GM12865 (cell line): ENCODE data around the gene GALNT4.

Source experiments
- DNase-seq: peaks from one replicate; pipeline ENCODE4 v3.0.0; 2010; ENCODE audit warnings: low read depth
- H3K4me3 ChIP-seq: 2 replicates; pipeline ENCODE4 v1.5.1; 2011; ENCODE audit warnings: mild to moderate bottlenecking, low read depth, low read length, control low read depth
- CTCF ChIP-seq: IDR thresholded peaks from 2 replicates; pipeline ENCODE4 v1.5.1; 2011; ENCODE audit warnings: low read length, control low read depth, low read depth, inconsistent platforms; ENCODE audit not compliant: insufficient read depth; ENCODE audit errors: missing control alignments

GALNT4 gene

GRCh38 chr12:89513544-89513943, 11.1 kb downstream of the GALNT4 start:
- no peak overlapping the region for H3K4me3 ChIP-seq
- no peak for DNase-seq
- TF ChIP-seq CTCF: no peak

GRCh38 chr12:89507015-89507824, 17.4 kb downstream of the GALNT4 start:
- H3K4me3 ChIP-seq: no peak overlapping the region
- no peak for TF ChIP-seq CTCF
- DNase-seq: no peak

- H3K4me3 ChIP-seq: no peak overlapping the region
- no peak for TF ChIP-seq CTCF
- no peak for DNase-seq
Measured at GRCh38 chr12:89506050-89506449, 18.5 kb downstream of the GALNT4 start.

GRCh38 chr12:89504560-89505346, 19.8 kb downstream of the GALNT4 start:
- DNase-seq: no peak
- TF ChIP-seq CTCF: no peak
- H3K4me3 ChIP-seq: no peak overlapping the region

GRCh38 chr12:89501793-89502192, 22.8 kb downstream of the GALNT4 start:
- H3K4me3 ChIP-seq: no peak overlapping the region
- no peak for DNase-seq
- TF ChIP-seq CTCF: no peak

- TF ChIP-seq CTCF: no peak
- DNase-seq: no peak
- H3K4me3 ChIP-seq: no peak overlapping the region
Measured at GRCh38 chr12:89499857-89500256, 24.7 kb downstream of the GALNT4 start.

GRCh38 chr12:89497467-89497866, 27.1 kb downstream of the GALNT4 start:
- no peak for DNase-seq
- no peak for TF ChIP-seq CTCF
- no peak overlapping the region for H3K4me3 ChIP-seq
